SW480 (cell line): ENCODE measurements around the gene SELENOI.

Experiments
- DNase-seq: peaks from one replicate; pipeline ENCODE4 v3.0.0-alpha.2; 2016; ENCODE audit warnings: low spot score

SELENOI gene

GRCh38 chr2:26412091-26412673 lies 66.2 kb downstream of the SELENOI start:
- no peak for DNase-seq

- DNase-seq, result no peak
These were observed 68.4 kb downstream of the SELENOI start for GRCh38 chr2:26414311-26414710.

- no peak for DNase-seq
These were observed 76.0 kb downstream of the SELENOI start for GRCh38 chr2:26421961-26422360.

- no peak for DNase-seq
These were observed 77.1 kb downstream of the SELENOI start for GRCh38 chr2:26422947-26423629.

- DNase-seq, result no peak
These were observed 77.8 kb downstream of the SELENOI start for GRCh38 chr2:26423750-26424149.

GRCh38 chr2:26424221-26424620 lies 78.3 kb downstream of the SELENOI start:
- no peak for DNase-seq

GRCh38 chr2:26428846-26429245 lies 82.9 kb downstream of the SELENOI start:
- DNase-seq, result no peak

GRCh38 chr2:26429779-26430578 lies 84.0 kb downstream of the SELENOI start:
- no peak for DNase-seq

- DNase-seq, result no peak
These were observed 84.9 kb downstream of the SELENOI start for GRCh38 chr2:26430826-26431225.

- DNase-seq, result no peak
These were observed 86.4 kb downstream of the SELENOI start for GRCh38 chr2:26432363-26432762.

GRCh38 chr2:26432859-26433258 lies 86.9 kb downstream of the SELENOI start:
- DNase-seq, result no peak

- DNase-seq, result no peak
These were observed 89.2 kb downstream of the SELENOI start for GRCh38 chr2:26435106-26435505.

GRCh38 chr2:26438526-26438925 lies 92.6 kb downstream of the SELENOI start:
- no peak for DNase-seq

GRCh38 chr2:26438926-26439325 lies 93.0 kb downstream of the SELENOI start:
- DNase-seq, result no peak

- DNase-seq, result no peak
These were observed 96.4 kb downstream of the SELENOI start for GRCh38 chr2:26442301-26442700.

- no peak for DNase-seq
These were observed 96.8 kb downstream of the SELENOI start for GRCh38 chr2:26442707-26443106.

- DNase-seq, result no peak
These were observed 98.3 kb downstream of the SELENOI start for GRCh38 chr2:26444236-26444635.
